ENCODE results near the gene CYP2E1. TPM values are rescaled to one million over a fixed set of nuclear protein-coding genes. Genes with fewer than 3 reads are reported as not detected.
"Not testable (repeated sequence)": the region's sequence is repeated elsewhere in the genome, so short reads cannot be mapped to it uniquely, and the experiment has no call there.

CYP2E1 gene
- total and polyA plus RNA-seq, 2 donors (not counting 1 experiment from before 2014, with no cell fraction given) = 1.1 to 1.3 TPM

GRCh38 chr10:133569801-133570200 is 42.6 kb downstream of the CYP2E1 start:
- H3K4me1 Mint-ChIP-seq; H3K27me3 Mint-ChIP-seq; H2AFZ ChIP-seq (ENCODE audit: insufficient read depth, low read depth, low read length, poor library complexity, severe bottlenecking); H3K27ac ChIP-seq (ENCODE audit: low read length in 2 of 2); H3K9me3 Mint-ChIP-seq (ENCODE audit: insufficient read depth); H3K4me1 ChIP-seq (ENCODE audit: control insufficient read depth in 2 of 2, insufficient read depth in 2 of 2, low read length in 2 of 2); H3K4me3 Mint-ChIP-seq; DNase-seq; H4K20me1 ChIP-seq (ENCODE audit: control insufficient read depth, insufficient read depth, low read length, poor library complexity, severe bottlenecking); H3K4me3 ChIP-seq (ENCODE audit: control extremely low read depth in 1 of 5, extremely low read depth in 1 of 5, insufficient read depth in 1 of 5, low read depth in 2 of 5, low read length in 4 of 5); ATAC-seq (ENCODE audit: low read depth); H3K9ac ChIP-seq (ENCODE audit: low read length); POLR2A ChIA-PET; H3K36me3 ChIP-seq (replicated peaks in 1 of 2; ENCODE audit: control extremely low read depth in 1 of 2, control insufficient read depth in 1 of 2, extremely low read depth in 1 of 2, insufficient read depth in 2 of 2, low read length in 1 of 2); CTCF ChIA-PET; H3K27ac Mint-ChIP-seq; H3K4me2 ChIP-seq (replicated peaks; ENCODE audit: low read depth, low read length, poor library complexity, severe bottlenecking); H3K79me2 ChIP-seq (ENCODE audit: control insufficient read depth, insufficient read depth, low read length); H3K27me3 ChIP-seq (replicated peaks in 1 of 4; ENCODE audit: control extremely low read depth in 1 of 4, control insufficient read depth in 3 of 4, insufficient read depth in 4 of 4, low read length in 3 of 4); intact Hi-C loops (cut with micrococcal nuclease): not testable (repeated sequence)
- peaks cover 4 to 42% (median 11%) of the 10 kb centered on the region in 3 donors for H3K9me3 ChIP-seq (ENCODE audit: control extremely low read depth in 1 of 3, control insufficient read depth in 2 of 3, insufficient read depth in 1 of 3, low read length in 2 of 3)
- no CpG with 5 or more reads among the region's 21 CpGs for WGBS (ENCODE audit: insufficient coverage)

GRCh38 chr10:133572055-133572454 is 44.9 kb downstream of the CYP2E1 start:
- H4K20me1 ChIP-seq (ENCODE audit: control insufficient read depth, insufficient read depth, low read length, poor library complexity, severe bottlenecking); H3K9ac ChIP-seq (ENCODE audit: low read length); H3K27ac Mint-ChIP-seq; H3K9me3 Mint-ChIP-seq (ENCODE audit: insufficient read depth); H3K4me1 ChIP-seq (ENCODE audit: control insufficient read depth in 2 of 2, insufficient read depth in 2 of 2, low read length in 2 of 2); H3K4me3 Mint-ChIP-seq; H3K27me3 ChIP-seq (replicated peaks in 1 of 4; ENCODE audit: control extremely low read depth in 1 of 4, control insufficient read depth in 3 of 4, insufficient read depth in 4 of 4, low read length in 3 of 4); H3K4me3 ChIP-seq (ENCODE audit: control extremely low read depth in 1 of 5, extremely low read depth in 1 of 5, insufficient read depth in 1 of 5, low read depth in 2 of 5, low read length in 4 of 5); DNase-seq; H3K27ac ChIP-seq (ENCODE audit: low read length in 2 of 2); H3K79me2 ChIP-seq (ENCODE audit: control insufficient read depth, insufficient read depth, low read length); POLR2A ChIA-PET; CTCF ChIA-PET; H3K4me1 Mint-ChIP-seq; ATAC-seq (ENCODE audit: low read depth); H3K4me2 ChIP-seq (replicated peaks; ENCODE audit: low read depth, low read length, poor library complexity, severe bottlenecking); H3K36me3 ChIP-seq (replicated peaks in 1 of 2; ENCODE audit: control extremely low read depth in 1 of 2, control insufficient read depth in 1 of 2, extremely low read depth in 1 of 2, insufficient read depth in 2 of 2, low read length in 1 of 2); H3K27me3 Mint-ChIP-seq; intact Hi-C loops (cut with micrococcal nuclease); H2AFZ ChIP-seq (ENCODE audit: insufficient read depth, low read depth, low read length, poor library complexity, severe bottlenecking): not testable (repeated sequence)
- H3K9me3 ChIP-seq (ENCODE audit: control extremely low read depth in 1 of 3, control insufficient read depth in 2 of 3, insufficient read depth in 1 of 3, low read length in 2 of 3) = peaks cover 4 to 21% (median 11%) of the 10 kb centered on the region in 3 donors
- WGBS (ENCODE audit: insufficient coverage) = 95% methylated on average over 4 of the region's 11 CpGs

GRCh38 chr10:133573460-133573859 is 46.3 kb downstream of the CYP2E1 start:
- H3K9me3 ChIP-seq (ENCODE audit: control extremely low read depth in 1 of 3, control insufficient read depth in 2 of 3, insufficient read depth in 1 of 3, low read length in 2 of 3) = peaks cover 4 to 12% (median 11%) of the 10 kb centered on the region in 3 donors
- H3K9ac ChIP-seq (ENCODE audit: low read length); H3K4me1 Mint-ChIP-seq; H3K27me3 Mint-ChIP-seq; POLR2A ChIA-PET; H3K27ac Mint-ChIP-seq; H3K4me3 ChIP-seq (ENCODE audit: control extremely low read depth in 1 of 5, extremely low read depth in 1 of 5, insufficient read depth in 1 of 5, low read depth in 2 of 5, low read length in 4 of 5); H3K4me3 Mint-ChIP-seq; DNase-seq; H4K20me1 ChIP-seq (ENCODE audit: control insufficient read depth, insufficient read depth, low read length, poor library complexity, severe bottlenecking); H2AFZ ChIP-seq (ENCODE audit: insufficient read depth, low read depth, low read length, poor library complexity, severe bottlenecking); H3K4me1 ChIP-seq (ENCODE audit: control insufficient read depth in 2 of 2, insufficient read depth in 2 of 2, low read length in 2 of 2); H3K36me3 ChIP-seq (replicated peaks in 1 of 2; ENCODE audit: control extremely low read depth in 1 of 2, control insufficient read depth in 1 of 2, extremely low read depth in 1 of 2, insufficient read depth in 2 of 2, low read length in 1 of 2); ATAC-seq (ENCODE audit: low read depth); CTCF ChIA-PET; H3K27me3 ChIP-seq (replicated peaks in 1 of 4; ENCODE audit: control extremely low read depth in 1 of 4, control insufficient read depth in 3 of 4, insufficient read depth in 4 of 4, low read length in 3 of 4); H3K27ac ChIP-seq (ENCODE audit: low read length in 2 of 2); intact Hi-C loops (cut with micrococcal nuclease); H3K79me2 ChIP-seq (ENCODE audit: control insufficient read depth, insufficient read depth, low read length); H3K4me2 ChIP-seq (replicated peaks; ENCODE audit: low read depth, low read length, poor library complexity, severe bottlenecking); H3K9me3 Mint-ChIP-seq (ENCODE audit: insufficient read depth): not testable (repeated sequence)
- 100% methylated on average over 1 of the region's 1 CpG for WGBS (ENCODE audit: insufficient coverage)

- H3K4me3 Mint-ChIP-seq; H3K9ac ChIP-seq (ENCODE audit: low read length); ATAC-seq (ENCODE audit: low read depth); H2AFZ ChIP-seq (ENCODE audit: insufficient read depth, low read depth, low read length, poor library complexity, severe bottlenecking); H4K20me1 ChIP-seq (ENCODE audit: control insufficient read depth, insufficient read depth, low read length, poor library complexity, severe bottlenecking); H3K4me3 ChIP-seq (ENCODE audit: control extremely low read depth in 1 of 5, extremely low read depth in 1 of 5, insufficient read depth in 1 of 5, low read depth in 2 of 5, low read length in 4 of 5); H3K79me2 ChIP-seq (ENCODE audit: control insufficient read depth, insufficient read depth, low read length); H3K4me1 ChIP-seq (ENCODE audit: control insufficient read depth in 2 of 2, insufficient read depth in 2 of 2, low read length in 2 of 2); CTCF ChIA-PET; H3K36me3 ChIP-seq (replicated peaks in 1 of 2; ENCODE audit: control extremely low read depth in 1 of 2, control insufficient read depth in 1 of 2, extremely low read depth in 1 of 2, insufficient read depth in 2 of 2, low read length in 1 of 2); POLR2A ChIA-PET; H3K27ac ChIP-seq (ENCODE audit: low read length in 2 of 2); H3K27ac Mint-ChIP-seq; H3K27me3 ChIP-seq (replicated peaks in 1 of 4; ENCODE audit: control extremely low read depth in 1 of 4, control insufficient read depth in 3 of 4, insufficient read depth in 4 of 4, low read length in 3 of 4); DNase-seq; H3K4me2 ChIP-seq (replicated peaks; ENCODE audit: low read depth, low read length, poor library complexity, severe bottlenecking); H3K9me3 Mint-ChIP-seq (ENCODE audit: insufficient read depth); intact Hi-C loops (cut with micrococcal nuclease); H3K27me3 Mint-ChIP-seq; H3K4me1 Mint-ChIP-seq: not testable (repeated sequence)
- H3K9me3 ChIP-seq (ENCODE audit: control extremely low read depth in 1 of 3, control insufficient read depth in 2 of 3, insufficient read depth in 1 of 3, low read length in 2 of 3) = peaks cover 3 to 14% (median 11%) of the 10 kb centered on the region in 3 donors
- WGBS (ENCODE audit: insufficient coverage) = no CpG with 5 or more reads among the region's 31 CpGs
Measured at GRCh38 chr10:133577037-133577436, 49.9 kb downstream of the CYP2E1 start.
